GM20000 (cell line): Measurements from ENCODE around the gene BAG3.

Experiments used
- DNase-seq: peaks from one replicate; pipeline ENCODE4 v3.0.0; 2012; ENCODE audit warnings: low spot score
- CTCF ChIP-seq: IDR thresholded peaks from 2 replicates; pipeline ENCODE4 v1.5.1; 2012; ENCODE audit warnings: mild to moderate bottlenecking, control low read depth; ENCODE audit errors: extremely low read depth, missing control alignments

The BAG3 gene

DNA sequence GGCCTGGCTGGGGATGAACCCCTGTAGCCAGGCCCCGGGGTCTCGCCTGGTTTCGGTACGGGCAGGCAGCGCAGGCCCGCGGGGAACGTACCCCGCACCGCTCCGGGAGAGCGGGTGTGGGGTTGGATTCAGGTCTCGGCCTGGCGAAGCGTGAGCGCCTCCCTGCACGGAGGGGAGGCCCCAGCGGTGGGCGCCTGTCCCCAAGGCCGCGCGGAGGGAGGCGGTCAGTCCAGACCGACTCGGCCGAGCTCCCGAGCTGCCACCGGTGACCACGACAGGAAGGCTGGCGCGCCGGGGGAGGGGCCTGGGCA lies 74.3 kb downstream of the BAG3 start:
- no peak for TF ChIP-seq CTCF
- DNase-seq = no peak

GRCh38 chr10:119725828-119726675 lies 74.9 kb downstream of the BAG3 start, which contains the start of gene INPP5F:
INPP5F (plus strand) TSS chr10:119726050; CDS start chr10:119726263, 213 bp downstream.
- TF ChIP-seq CTCF = peak; percentile 11
- peak; percentile 100 for DNase-seq

DNA sequence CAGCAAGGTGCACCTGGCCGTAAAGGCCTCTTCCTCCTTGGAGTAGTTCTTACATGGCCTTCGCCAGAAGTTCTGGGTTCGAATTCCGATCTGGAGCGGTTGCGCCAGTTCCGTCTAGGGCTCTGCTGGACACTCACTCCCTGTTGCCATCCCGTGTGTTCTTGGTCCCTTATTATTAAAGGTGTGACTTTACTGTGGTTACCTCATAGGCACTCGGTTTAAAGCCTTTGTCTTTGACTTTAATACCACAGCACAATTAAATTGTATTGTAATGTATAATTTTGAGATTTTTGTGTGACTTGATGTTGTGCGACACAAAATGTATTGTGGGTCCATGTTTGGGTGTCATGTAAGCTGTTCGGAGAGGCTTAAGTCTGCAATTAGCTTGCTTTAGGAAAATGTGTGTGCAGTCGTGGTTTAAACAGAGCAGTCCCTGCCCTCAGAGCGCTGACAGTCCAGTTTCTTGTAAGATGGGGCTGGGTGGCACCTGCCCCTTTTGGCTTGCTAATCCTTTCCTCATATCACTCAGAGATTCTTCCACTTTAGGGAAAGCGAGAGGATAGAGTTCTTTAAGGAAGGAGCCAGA lies 75.6 kb downstream of the BAG3 start:
- DNase-seq = no peak
- TF ChIP-seq CTCF = no peak
